HL-60 (cell line): ENCODE data around the gene KLHL18.

ENCODE experiments used
- DNase-seq, 2 experiments: peaks; one replicate each; pipeline ENCODE4 v3.0.0-alpha.2; 2010 to 2020; ENCODE audit warnings: low read depth in 1 of 2, low spot score in 1 of 2
- H3K27ac ChIP-seq: fragments of 250-450 bp; sonication (Bioruptor Pico); replicated peaks from 2 replicates; pipeline ENCODE4 v1.5.1; 2020; ENCODE audit warnings: mild to moderate bottlenecking, moderate library complexity
- H3K27me3 ChIP-seq: fragments of 250-450 bp; sonication (Bioruptor Pico); 2 replicates; pipeline ENCODE4 v1.5.1; 2021; ENCODE audit warnings: mild to moderate bottlenecking, moderate library complexity; ENCODE audit not compliant: insufficient read depth, poor library complexity, severe bottlenecking
- H3K4me3 ChIP-seq: replicated peaks from 2 replicates; pipeline ENCODE4 v1.5.1; 2011; ENCODE audit warnings: mild to moderate bottlenecking, control low read depth, low read length; ENCODE audit not compliant: insufficient read depth
- GABPA ChIP-seq: IDR thresholded peaks from 2 replicates; pipeline ENCODE4 v1.6.1; 2012; ENCODE audit warnings: low read depth
- POLR2AphosphoS5 ChIP-seq: IDR thresholded peaks from 2 replicates; pipeline ENCODE4 v1.6.1; 2012; ENCODE audit warnings: low read depth
- SPI1 ChIP-seq: IDR thresholded peaks from 2 replicates; pipeline ENCODE4 v1.6.1; 2012; ENCODE audit warnings: low read depth, mild to moderate bottlenecking, borderline replicate concordance
- TF ChIP-seq, protein P1 (sequence below): IDR thresholded peaks from one replicate; pipeline ENCODE4 v1.5.1; 2011; ENCODE audit warnings: low read length, control low read depth, inconsistent platforms; ENCODE audit not compliant: insufficient read depth
- TF ChIP-seq, protein P2 (sequence below): IDR thresholded peaks from 2 replicates; pipeline ENCODE4 v1.6.1; 2012; ENCODE audit warnings: low read depth; ENCODE audit not compliant: insufficient replicate concordance

Gene KLHL18

DNA sequence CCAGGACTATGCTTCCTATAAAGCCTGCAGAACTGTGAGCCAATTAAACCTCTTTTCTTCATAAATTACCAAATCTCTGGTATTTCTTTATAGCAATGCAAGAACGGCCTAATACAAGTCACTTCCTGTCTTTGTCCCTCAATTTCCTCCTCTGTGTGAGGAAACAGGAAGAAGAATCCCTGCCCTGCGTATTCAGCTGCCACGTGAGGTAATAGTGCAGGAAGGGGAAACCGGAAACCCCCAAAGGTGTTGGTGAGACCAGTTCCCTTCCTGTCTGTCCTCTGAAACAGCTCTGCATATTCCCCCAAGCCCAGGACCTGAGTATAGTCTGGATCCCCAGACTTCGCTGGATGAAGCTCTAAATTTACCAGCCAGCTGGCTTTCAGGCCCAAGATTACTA, 80.0 kb downstream of the KLHL18 start:
- no peak overlapping the region for H3K4me3 ChIP-seq

DNA sequence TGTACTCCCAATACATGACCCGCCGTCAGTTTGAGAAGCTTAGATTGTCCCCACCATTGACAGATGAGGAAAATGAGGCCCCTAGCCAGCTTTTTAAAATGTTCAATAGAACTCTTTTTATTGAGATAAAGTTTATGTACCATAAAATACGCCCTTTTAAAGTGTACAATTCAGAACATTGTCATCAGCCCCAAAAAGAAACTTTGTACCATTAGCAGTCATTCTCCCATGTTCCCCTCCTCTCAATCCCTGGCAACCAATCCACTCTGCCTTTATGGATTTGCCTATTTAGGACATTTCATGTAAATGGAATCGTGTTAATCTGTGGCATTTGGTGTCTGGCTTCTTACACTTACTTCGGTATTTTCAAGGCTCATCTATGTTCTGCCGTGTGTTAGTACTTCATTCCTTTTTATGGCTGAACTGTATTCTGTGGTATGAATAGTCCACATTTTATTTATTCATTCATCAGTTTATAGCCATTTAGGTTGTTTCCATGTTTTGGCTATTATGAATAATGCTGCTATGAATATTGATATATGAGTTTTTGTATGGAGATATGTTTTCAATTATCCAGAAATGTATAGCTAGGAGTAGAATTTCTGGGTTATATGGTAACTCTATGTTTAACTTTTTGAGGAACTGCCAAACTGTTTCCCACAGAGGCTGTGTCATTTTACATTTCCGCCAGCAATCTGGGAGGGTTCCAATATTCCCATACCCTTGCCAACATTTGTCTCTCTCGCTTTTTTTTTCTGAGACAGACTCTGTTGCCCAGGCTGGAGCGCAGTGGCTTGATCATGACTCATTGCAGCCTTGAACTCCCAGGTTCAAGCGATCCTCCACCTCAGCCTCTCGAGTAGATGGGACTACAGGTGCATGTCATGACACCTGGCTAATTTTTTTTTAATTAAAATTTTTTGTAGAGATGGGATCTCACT, 82.7 kb downstream of the KLHL18 start:
- TF ChIP-seq POLR2AphosphoS5 (no peak), SPI1 (peak; percentile 19; the same call in 1 of the 2 replicates), GABPA (no peak)
- TF ChIP-seq, protein P1, sequence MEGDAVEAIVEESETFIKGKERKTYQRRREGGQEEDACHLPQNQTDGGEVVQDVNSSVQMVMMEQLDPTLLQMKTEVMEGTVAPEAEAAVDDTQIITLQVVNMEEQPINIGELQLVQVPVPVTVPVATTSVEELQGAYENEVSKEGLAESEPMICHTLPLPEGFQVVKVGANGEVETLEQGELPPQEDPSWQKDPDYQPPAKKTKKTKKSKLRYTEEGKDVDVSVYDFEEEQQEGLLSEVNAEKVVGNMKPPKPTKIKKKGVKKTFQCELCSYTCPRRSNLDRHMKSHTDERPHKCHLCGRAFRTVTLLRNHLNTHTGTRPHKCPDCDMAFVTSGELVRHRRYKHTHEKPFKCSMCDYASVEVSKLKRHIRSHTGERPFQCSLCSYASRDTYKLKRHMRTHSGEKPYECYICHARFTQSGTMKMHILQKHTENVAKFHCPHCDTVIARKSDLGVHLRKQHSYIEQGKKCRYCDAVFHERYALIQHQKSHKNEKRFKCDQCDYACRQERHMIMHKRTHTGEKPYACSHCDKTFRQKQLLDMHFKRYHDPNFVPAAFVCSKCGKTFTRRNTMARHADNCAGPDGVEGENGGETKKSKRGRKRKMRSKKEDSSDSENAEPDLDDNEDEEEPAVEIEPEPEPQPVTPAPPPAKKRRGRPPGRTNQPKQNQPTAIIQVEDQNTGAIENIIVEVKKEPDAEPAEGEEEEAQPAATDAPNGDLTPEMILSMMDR = no peak
- TF ChIP-seq, protein P2, sequence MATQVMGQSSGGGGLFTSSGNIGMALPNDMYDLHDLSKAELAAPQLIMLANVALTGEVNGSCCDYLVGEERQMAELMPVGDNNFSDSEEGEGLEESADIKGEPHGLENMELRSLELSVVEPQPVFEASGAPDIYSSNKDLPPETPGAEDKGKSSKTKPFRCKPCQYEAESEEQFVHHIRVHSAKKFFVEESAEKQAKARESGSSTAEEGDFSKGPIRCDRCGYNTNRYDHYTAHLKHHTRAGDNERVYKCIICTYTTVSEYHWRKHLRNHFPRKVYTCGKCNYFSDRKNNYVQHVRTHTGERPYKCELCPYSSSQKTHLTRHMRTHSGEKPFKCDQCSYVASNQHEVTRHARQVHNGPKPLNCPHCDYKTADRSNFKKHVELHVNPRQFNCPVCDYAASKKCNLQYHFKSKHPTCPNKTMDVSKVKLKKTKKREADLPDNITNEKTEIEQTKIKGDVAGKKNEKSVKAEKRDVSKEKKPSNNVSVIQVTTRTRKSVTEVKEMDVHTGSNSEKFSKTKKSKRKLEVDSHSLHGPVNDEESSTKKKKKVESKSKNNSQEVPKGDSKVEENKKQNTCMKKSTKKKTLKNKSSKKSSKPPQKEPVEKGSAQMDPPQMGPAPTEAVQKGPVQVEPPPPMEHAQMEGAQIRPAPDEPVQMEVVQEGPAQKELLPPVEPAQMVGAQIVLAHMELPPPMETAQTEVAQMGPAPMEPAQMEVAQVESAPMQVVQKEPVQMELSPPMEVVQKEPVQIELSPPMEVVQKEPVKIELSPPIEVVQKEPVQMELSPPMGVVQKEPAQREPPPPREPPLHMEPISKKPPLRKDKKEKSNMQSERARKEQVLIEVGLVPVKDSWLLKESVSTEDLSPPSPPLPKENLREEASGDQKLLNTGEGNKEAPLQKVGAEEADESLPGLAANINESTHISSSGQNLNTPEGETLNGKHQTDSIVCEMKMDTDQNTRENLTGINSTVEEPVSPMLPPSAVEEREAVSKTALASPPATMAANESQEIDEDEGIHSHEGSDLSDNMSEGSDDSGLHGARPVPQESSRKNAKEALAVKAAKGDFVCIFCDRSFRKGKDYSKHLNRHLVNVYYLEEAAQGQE = no peak
- H3K4me3 ChIP-seq = no peak overlapping the region
- DNase-seq = no peak
- H3K27me3 ChIP-seq = no peaks in the 10 kb centered on the region
- no peak overlapping the region for H3K27ac ChIP-seq

More for the DNA sequence above, 80.0 kb downstream of the KLHL18 start:
- peak overlapping the region; percentile 40; the same call in 1 of the 2 replicates for H3K27ac ChIP-seq
- H3K27me3 ChIP-seq = no peaks in the 10 kb centered on the region
- peak; percentile 80 to 91 for DNase-seq
- TF ChIP-seq SPI1 (peak; percentile 70; the same call in 1 of the 2 replicates), POLR2AphosphoS5 (no peak), GABPA (peak; percentile 71)
- TF ChIP-seq, protein P2 = no peak

DNA sequence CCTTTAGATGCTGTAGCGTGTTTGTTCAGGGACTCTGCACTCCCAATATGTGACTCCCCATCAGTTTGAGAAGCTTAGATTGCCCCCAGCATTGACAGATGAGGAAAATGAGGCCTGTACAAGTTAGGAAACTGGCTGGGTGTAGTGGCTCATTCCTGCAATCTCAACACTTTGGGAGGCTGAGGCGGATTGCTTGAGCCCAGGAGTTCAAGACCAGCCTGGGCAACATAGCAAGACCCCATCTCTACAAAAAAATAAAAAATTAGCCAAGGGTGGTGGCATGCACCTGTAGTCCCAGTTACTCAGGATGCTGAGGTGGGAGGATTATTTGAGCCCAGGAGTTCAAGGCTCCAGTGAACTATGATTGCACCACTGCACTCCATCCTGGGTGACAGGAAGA, 84.1 kb downstream of the KLHL18 start:
- no peaks in the 10 kb centered on the region for H3K27me3 ChIP-seq
- no peak for DNase-seq
- TF ChIP-seq, protein P2 = no peak
- TF ChIP-seq SPI1 = no peak
- TF ChIP-seq GABPA = no peak
- TF ChIP-seq POLR2AphosphoS5 = no peak
- TF ChIP-seq, protein P1 = no peak
- no peak overlapping the region for H3K27ac ChIP-seq
- no peak overlapping the region for H3K4me3 ChIP-seq
